ENCODE measurements around the gene MDFIC2. TPM values are rescaled to one million over a fixed set of nuclear protein-coding genes. Genes with fewer than 3 reads are reported as not detected.

MDFIC2 gene
- total and polyA plus RNA-seq, 2 donors (not counting 3 experiments of a cell fraction or from before 2014, with no cell fraction given) = not detected

GRCh38 chr3:70179111-70179510 lies 133.3 kb downstream of the MDFIC2 start:
- Histone ChIP-seq H3K9me3 (replicated peaks; ENCODE audit: control insufficient read depth, insufficient read depth, low read length) (no peaks in the 10 kb centered on the region), H3K4me1 (ENCODE audit: control insufficient read depth, extremely low read depth, insufficient read depth, low read length) (no peaks in the 10 kb centered on the region), H4K20me1 (replicated peaks; ENCODE audit: control insufficient read depth, extremely low read depth, insufficient read depth, low read length) (no peaks in the 10 kb centered on the region), H3K9me1 (replicated peaks; ENCODE audit: control insufficient read depth, extremely low read depth, insufficient read depth, low read length) (no peaks in the 10 kb centered on the region), H2AFZ (ENCODE audit: low read depth, low read length) (no peak overlapping the region), H3K4me2 (ENCODE audit: insufficient read depth, low read length) (no peak overlapping the region), H3K27me3 (ENCODE audit: control insufficient read depth in 2 of 2, insufficient read depth in 2 of 2, low read length in 2 of 2) (peaks cover 0 to 4% of the 10 kb centered on the region in 2 experiments), H3K36me3 (ENCODE audit: control insufficient read depth in 2 of 2, extremely low read depth in 1 of 2, insufficient read depth in 2 of 2, low read length in 2 of 2) (no peaks in the 10 kb centered on the region), H3K79me2 (ENCODE audit: control insufficient read depth, insufficient read depth, low read length) (no peaks in the 10 kb centered on the region), H3K27ac (ENCODE audit: insufficient read depth, low read depth, low read length) (no peak overlapping the region), H3K9ac (replicated peaks; ENCODE audit: extremely low read depth, insufficient read depth, low read length) (no peak overlapping the region), H3K4me3 (replicated peaks in 1 of 3; ENCODE audit: insufficient read depth in 1 of 3, low read depth in 1 of 3, low read length in 3 of 3) (no peak overlapping the region)
- DNase-seq (ENCODE audit: low read depth, low spot score) = no peak
- TF ChIP-seq POLR2AphosphoS5 (IDR thresholded peaks at IDR 0.05; ENCODE audit: insufficient read depth, low read depth, low read length) (no peak), FOS (IDR thresholded peaks at IDR 0.05; ENCODE audit: borderline replicate concordance, insufficient read depth, low read length) (no peak), MYC (IDR thresholded peaks at IDR 0.05; ENCODE audit: low read depth, low read length) (no peak), JUN (IDR thresholded peaks at IDR 0.05; ENCODE audit: borderline replicate concordance, insufficient read depth, insufficient read length, low read depth) (no peak), POLR2A (IDR thresholded peaks at IDR 0.05; ENCODE audit: low read depth, low read length) (no peak), GATA2 (IDR thresholded peaks at IDR 0.05; ENCODE audit: insufficient read depth, insufficient read length, low read depth, low read length) (no peak), CTCF (IDR thresholded peaks at IDR 0.05; ENCODE audit: extremely low read depth in 1 of 2, insufficient read depth in 1 of 2, low read depth in 1 of 2, low read length in 2 of 2) (no peak)
- ChIA-PET CTCF (no interaction called here), POLR2A (no interaction called here)
- intact Hi-C loops (cut with micrococcal nuclease) = no loop called here
- FAIRE-seq = no peak
- no TSS peak for BruUV-seq (replicated peaks)
- dilution Hi-C loops (cut with MboI; ENCODE audit: extremely low pct_ligation_motif_present, low sequenced_read_pairs) = no loop called here
